Type B pancreatic cell (in vitro differentiated cells): ENCODE measurements around the gene ATL2. TPM values are rescaled to one million over a fixed set of nuclear protein-coding genes. Genes with fewer than 3 reads are reported as not detected.
A peak's percentile ranks its signal among the peaks of the same experiment; 100 is the strongest.

Source experiments
- DNase-seq: peaks from one replicate; pipeline ENCODE4 v3.0.0; 2021; ENCODE audit warnings: mixed read lengths; ENCODE audit not compliant: unreplicated experiment; ENCODE audit errors: extremely low spot score
- H3K27ac Mint-ChIP-seq: 2 replicates; pipeline ENCODE4 v1.8.0; 2021; ENCODE audit warnings: mild to moderate bottlenecking, mixed read lengths
- H3K27me3 Mint-ChIP-seq: 2 replicates; pipeline ENCODE4 v1.8.0; 2021; ENCODE audit warnings: mixed read lengths
- H3K36me3 Mint-ChIP-seq: 2 replicates; pipeline ENCODE4 v1.8.0; 2021; ENCODE audit warnings: mixed read lengths
- H3K4me1 Mint-ChIP-seq: one replicate; pipeline ENCODE4 v1.8.0; 2021; ENCODE audit warnings: mixed read lengths; ENCODE audit not compliant: unreplicated experiment
- H3K4me3 Mint-ChIP-seq: 2 replicates; pipeline ENCODE4 v1.8.0; 2021; ENCODE audit warnings: mild to moderate bottlenecking, mixed read lengths
- H3K9me3 Mint-ChIP-seq: 2 replicates; pipeline ENCODE4 v1.8.0; 2021; ENCODE audit warnings: mixed read lengths
- CTCF ChIP-seq: fragments of 200-600 bp; sonication (generic); conservative IDR thresholded peaks from 2 replicates; pipeline ENCODE4 v1.5.0; 2021; ENCODE audit warnings: antibody characterized with exemption, mild to moderate bottlenecking
- total RNA-seq: library from RNA; stranded (reverse); gene quantifications from 2 replicates; pipeline ENCODE4 v1.2.1, GENCODE V29; 2021; ENCODE audit warnings: low replicate concordance

The ATL2 gene
- total RNA-seq, 1 donor from 2014 or later: 62.6 TPM

DNA sequence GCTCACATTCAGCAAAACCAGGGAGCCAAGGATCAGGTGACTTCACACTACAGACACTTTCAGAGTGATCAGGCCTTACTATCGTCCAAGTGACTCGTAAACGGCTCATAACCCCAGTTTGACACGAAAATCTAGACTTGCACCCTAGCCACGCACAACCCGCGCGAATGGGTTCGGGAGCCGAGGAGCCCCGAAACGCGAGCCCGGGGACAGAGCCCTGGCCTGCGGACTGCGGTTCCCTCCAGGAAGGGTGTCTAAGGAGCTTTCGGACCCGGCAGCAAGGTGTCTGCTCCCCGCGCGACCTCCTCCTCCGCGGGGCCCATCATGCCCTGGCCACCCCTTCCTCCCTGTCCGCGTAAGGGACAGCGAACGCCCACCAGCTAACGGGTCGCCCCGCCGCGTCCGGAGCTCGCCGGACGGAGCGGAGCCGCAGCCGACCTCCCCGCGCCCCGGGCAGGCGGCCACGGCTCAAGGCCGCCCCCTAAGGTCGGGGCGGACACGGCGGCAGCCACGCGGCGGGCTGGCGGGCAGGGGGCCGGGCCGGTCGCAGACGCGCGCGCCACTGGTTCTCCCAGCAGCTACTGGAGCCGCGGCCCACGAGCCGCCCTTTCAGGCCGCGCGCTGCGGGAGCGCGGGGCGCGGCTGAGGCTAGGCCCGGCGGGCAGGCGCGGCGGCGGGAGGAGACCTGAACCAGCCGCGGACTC lies 575 bp downstream of the ATL2 start:
- Mint-ChIP-seq H3K27me3 (no peaks in the 10 kb centered on the region), H3K36me3 (no peaks in the 10 kb centered on the region), H3K27ac (peak overlapping the region; percentile 89), H3K4me3 (peak overlapping the region; percentile 95), H3K9me3 (no peaks in the 10 kb centered on the region), H3K4me1 (peaks cover 58% of the 10 kb centered on the region)
- peak; percentile 83 for DNase-seq
- peak; percentile 71 for TF ChIP-seq CTCF

DNA sequence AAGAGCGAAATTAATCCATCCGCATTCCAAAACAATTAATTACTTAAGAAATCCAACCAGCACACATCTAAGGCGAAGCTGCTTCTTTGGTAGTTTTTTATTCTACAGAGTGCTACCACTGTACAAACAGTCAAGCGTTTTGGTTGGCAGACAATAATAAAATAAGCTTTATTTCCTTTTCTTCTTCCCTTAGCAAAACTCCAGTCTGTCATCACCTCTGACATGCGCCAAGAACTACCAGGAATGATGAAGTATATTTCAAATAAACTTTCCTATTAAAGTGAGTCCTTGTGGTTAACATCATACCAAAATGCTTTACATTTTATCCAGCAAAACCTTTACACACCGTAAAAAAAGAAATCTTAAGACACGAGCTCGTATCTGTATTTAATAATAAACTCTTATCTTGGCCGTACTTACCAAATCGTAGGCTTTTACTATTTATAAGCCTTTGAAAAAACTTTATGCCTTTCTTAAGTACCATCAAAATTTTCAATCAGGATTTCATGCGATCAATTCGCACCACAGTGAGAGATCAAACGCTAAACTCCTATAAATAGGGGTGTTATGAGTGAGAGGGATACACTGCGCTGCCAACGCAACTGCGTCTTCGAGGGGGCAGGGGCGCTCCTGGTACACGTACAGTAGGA lies 1.3 kb downstream of the ATL2 start:
- Mint-ChIP-seq H3K27ac (peak overlapping the region; percentile 89), H3K4me1 (peaks cover 56% of the 10 kb centered on the region), H3K4me3 (peak overlapping the region; percentile 93), H3K27me3 (no peaks in the 10 kb centered on the region), H3K36me3 (no peaks in the 10 kb centered on the region), H3K9me3 (no peaks in the 10 kb centered on the region)
- no peak for TF ChIP-seq CTCF
- DNase-seq: no peak

DNA sequence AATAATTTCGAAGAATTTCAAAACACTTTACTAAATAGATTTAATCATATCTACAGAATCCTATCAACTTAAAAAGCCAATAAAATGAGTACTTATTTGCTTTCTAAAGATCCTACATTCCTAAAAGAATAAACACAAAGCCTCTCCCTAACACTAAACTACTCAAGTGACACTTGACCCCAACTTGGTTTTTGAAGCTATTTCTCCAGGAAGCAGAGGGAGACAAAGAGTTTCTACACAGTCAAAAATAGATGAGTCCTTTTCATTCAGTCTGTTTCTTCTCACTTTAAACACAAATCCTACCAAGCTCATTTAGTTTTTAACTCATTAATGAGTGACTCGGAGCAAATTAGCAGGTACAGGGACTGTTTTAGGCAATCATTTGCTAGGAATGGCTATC lies 2.1 kb downstream of the ATL2 start:
- no peak for TF ChIP-seq CTCF
- Mint-ChIP-seq H3K27ac (peak overlapping the region; percentile 89), H3K36me3 (no peaks in the 10 kb centered on the region), H3K4me1 (peaks cover 47% of the 10 kb centered on the region), H3K9me3 (no peaks in the 10 kb centered on the region), H3K4me3 (peak overlapping the region; percentile 93), H3K27me3 (no peaks in the 10 kb centered on the region)
- DNase-seq: no peak

GRCh38 chr2:38371235-38371634 lies 5.8 kb downstream of the ATL2 start:
- no peaks in the 10 kb centered on the region for H3K27me3 Mint-ChIP-seq
- DNase-seq: no peak
- no peak overlapping the region for H3K4me3 Mint-ChIP-seq
- H3K36me3 Mint-ChIP-seq: peaks cover 3% of the 10 kb centered on the region
- no peak for TF ChIP-seq CTCF
- no peak overlapping the region for H3K27ac Mint-ChIP-seq
- H3K9me3 Mint-ChIP-seq: no peaks in the 10 kb centered on the region
- H3K4me1 Mint-ChIP-seq: peaks cover 41% of the 10 kb centered on the region

DNA sequence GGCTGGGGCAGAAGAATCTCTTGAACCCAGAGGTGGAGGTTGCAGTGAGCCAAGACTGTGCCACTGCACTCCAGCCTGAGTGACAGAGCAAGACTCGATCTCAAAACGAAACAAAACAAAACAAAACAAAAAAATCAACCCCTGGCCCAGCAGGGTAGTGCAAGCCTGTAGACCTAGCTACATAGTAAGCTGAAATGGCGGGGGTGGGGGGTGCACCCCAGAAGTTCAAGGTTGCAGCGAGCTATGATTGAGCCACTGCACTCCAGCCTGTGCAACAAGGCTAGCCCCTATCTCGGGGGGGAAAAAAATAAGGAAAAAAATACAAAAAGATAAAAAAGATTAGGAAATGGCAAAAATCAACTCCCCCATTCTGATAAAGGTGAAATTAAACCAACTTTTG lies 6.4 kb downstream of the ATL2 start:
- Mint-ChIP-seq H3K27me3 (no peaks in the 10 kb centered on the region), H3K9me3 (no peaks in the 10 kb centered on the region), H3K4me1 (peaks cover 37% of the 10 kb centered on the region), H3K4me3 (no peak overlapping the region), H3K36me3 (peaks cover 3% of the 10 kb centered on the region), H3K27ac (no peak overlapping the region)
- DNase-seq: no peak
- no peak for TF ChIP-seq CTCF
